IPS DF 6.9 (cell line): ENCODE measurements around the gene ACTR2.
A peak's percentile ranks its signal among the peaks of the same experiment; 100 is the strongest.
"Not testable (repeated sequence)": the region's sequence is repeated elsewhere in the genome, so short reads cannot be mapped to it uniquely, and the experiment has no call there.

ENCODE experiments used
- DNase-seq: peaks from one replicate; pipeline ENCODE4 v3.0.0-alpha.2; 2013; ENCODE audit warnings: low read depth, low spot score
- H3K27ac ChIP-seq: one replicate; pipeline ENCODE4 v1.5.1; 2013; ENCODE audit warnings: low read length, control low read depth
- H3K27me3 ChIP-seq: 2 replicates; pipeline ENCODE4 v1.6.1; 2013; ENCODE audit warnings: mild to moderate bottlenecking, low read length; ENCODE audit not compliant: control insufficient read depth, insufficient read depth
- H3K36me3 ChIP-seq: 2 replicates; pipeline ENCODE4 v1.6.1; 2013; ENCODE audit warnings: low read length; ENCODE audit not compliant: control insufficient read depth, insufficient read depth
- H3K4me1 ChIP-seq: 2 replicates; pipeline ENCODE4 v1.6.1; 2013; ENCODE audit warnings: low read length; ENCODE audit not compliant: control insufficient read depth, insufficient read depth
- H3K4me3 ChIP-seq: 2 replicates; pipeline ENCODE4 v1.5.1; 2013; ENCODE audit warnings: mild to moderate bottlenecking, low read length
- H3K9me3 ChIP-seq: 2 replicates; pipeline ENCODE4 v1.6.1; 2013; ENCODE audit warnings: low read length, inconsistent platforms; ENCODE audit not compliant: control insufficient read depth, insufficient read depth
- WGBS: extraction: QIAGEN DNeasy Blood & Tissue Kit; methylation state at CpG from one replicate; pipeline ENCODE4 v1.1.7; 2013; ENCODE audit warnings: mixed read lengths, missing lambda C conversion rate; ENCODE audit not compliant: insufficient read length, insufficient coverage; 5-methylcytosine and 5-hydroxymethylcytosine counted together

ACTR2 gene

GRCh38 chr2:65227456-65228262 is at the start of gene ACTR2:
ACTR2 (plus strand) TSS chr2:65227831; CDS start chr2:65227910, 79 bp downstream.
- Histone ChIP-seq H3K27ac (no peak within 1 kb of the TSS), H3K9me3 (no peaks in the 10 kb centered on the region), H3K4me1 (no peaks in the 10 kb centered on the region), H3K36me3 (no peaks in the 10 kb centered on the region), H3K27me3 (no peaks in the 10 kb centered on the region), H3K4me3 (peak within 1 kb of the TSS; percentile 90)
- peak; percentile 74 for DNase-seq
- no CpG with 5 or more reads among the region's 82 CpGs for WGBS

DNA sequence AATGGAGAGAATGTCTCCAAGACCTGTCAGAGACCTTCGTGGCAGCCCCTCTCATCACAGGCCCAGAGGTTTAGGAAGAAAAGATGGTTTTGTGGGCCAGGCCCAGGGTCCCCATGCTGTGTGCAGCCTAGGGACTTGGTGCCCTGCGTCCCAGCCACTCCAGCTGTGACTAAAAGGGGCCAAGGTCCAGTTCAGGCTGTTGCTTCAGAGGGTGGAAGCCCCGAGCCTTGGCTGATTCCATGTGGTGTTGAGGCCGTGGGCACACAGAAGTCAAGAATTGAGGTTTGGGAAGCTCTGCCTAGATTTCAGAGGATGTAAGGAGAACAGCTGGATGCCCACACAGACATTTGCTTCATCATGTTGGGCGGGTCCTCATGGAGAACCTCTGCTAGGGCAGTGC is 45.1 kb upstream of the ACTR2 start:
- H3K27me3 ChIP-seq = no peaks in the 10 kb centered on the region
- no peak for DNase-seq
- no CpG with 5 or more reads among the region's 5 CpGs for WGBS
- no peaks in the 10 kb centered on the region for H3K36me3 ChIP-seq
- H3K27ac ChIP-seq = no peak overlapping the region
- H3K9me3 ChIP-seq = no peaks in the 10 kb centered on the region
- peaks cover 1% of the 10 kb centered on the region for H3K4me1 ChIP-seq
- no peak overlapping the region for H3K4me3 ChIP-seq

- H3K4me3 ChIP-seq = not testable (repeated sequence)
Measured at GRCh38 chr2:65183406-65183805, 44.2 kb upstream of the ACTR2 start.

GRCh38 chr2:65185012-65185411 is 42.6 kb upstream of the ACTR2 start:
- Histone ChIP-seq H3K4me3 (no peak overlapping the region), H3K36me3 (no peaks in the 10 kb centered on the region), H3K27ac (no peak overlapping the region), H3K27me3 (no peaks in the 10 kb centered on the region), H3K4me1 (peaks cover 1% of the 10 kb centered on the region), H3K9me3 (no peaks in the 10 kb centered on the region)
- no CpG with 5 or more reads among the region's 3 CpGs for whole genome bisulfite sequencing
- DNase-seq = no peak

More at GRCh38 chr2:65183406-65183805, 44.2 kb upstream of the ACTR2 start:
- not testable (repeated sequence) for H3K9me3 ChIP-seq, H3K27me3 ChIP-seq, H3K27ac ChIP-seq, DNase-seq, H3K36me3 ChIP-seq, H3K4me1 ChIP-seq
- WGBS = no CpG with 5 or more reads among the region's 4 CpGs

DNA sequence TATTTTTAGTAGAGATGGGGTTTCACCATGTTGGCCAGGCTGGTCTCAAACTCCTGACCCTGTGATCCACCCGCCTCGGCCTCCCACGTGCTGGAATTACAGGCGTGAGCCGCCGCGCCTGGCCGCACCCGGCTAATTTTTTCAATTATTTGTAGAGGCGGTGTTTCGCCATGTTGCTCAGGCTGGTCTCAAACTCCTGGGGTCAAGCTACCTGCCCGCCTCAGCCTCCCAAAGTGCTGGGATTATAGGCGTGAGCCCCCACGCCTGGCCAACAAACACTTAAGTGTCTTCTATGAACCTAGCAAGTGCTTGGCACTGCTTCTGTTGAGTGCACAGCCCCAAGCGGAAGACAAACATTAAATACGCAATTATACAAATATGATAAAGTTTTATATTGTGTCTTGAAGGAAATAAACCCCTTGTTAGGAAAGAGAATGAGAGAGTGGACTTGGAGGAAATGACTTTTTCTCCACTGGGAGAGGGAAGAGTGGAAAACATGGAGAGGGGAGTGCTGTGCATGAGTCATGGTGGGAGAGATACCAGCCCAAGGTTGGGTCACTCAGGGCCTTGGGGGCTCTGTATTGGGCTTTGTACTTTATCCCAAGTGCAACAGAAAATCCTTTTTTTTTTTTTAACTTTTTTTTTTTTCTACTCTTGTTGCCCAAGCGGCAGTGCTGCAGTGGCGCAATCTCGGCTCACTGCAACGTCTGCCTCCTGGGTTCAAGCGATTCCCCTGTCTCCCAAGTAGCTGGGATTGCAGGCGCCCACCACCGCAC is 41.4 kb upstream of the ACTR2 start:
- H3K27ac ChIP-seq = no peak overlapping the region
- no peaks in the 10 kb centered on the region for H3K27me3 ChIP-seq
- DNase-seq = no peak
- WGBS = no CpG with 5 or more reads among the region's 23 CpGs
- H3K9me3 ChIP-seq = no peaks in the 10 kb centered on the region
- peaks cover 1% of the 10 kb centered on the region for H3K4me1 ChIP-seq
- no peak overlapping the region for H3K4me3 ChIP-seq
- no peaks in the 10 kb centered on the region for H3K36me3 ChIP-seq

GRCh38 chr2:65186872-65187851 is 40.5 kb upstream of the ACTR2 start:
- DNase-seq = peak; percentile 67
- Histone ChIP-seq H3K4me3 (no peak overlapping the region), H3K27me3 (no peaks in the 10 kb centered on the region), H3K27ac (no peak overlapping the region), H3K4me1 (peaks cover 1% of the 10 kb centered on the region), H3K36me3 (no peaks in the 10 kb centered on the region), H3K9me3 (no peaks in the 10 kb centered on the region)
- no CpG with 5 or more reads among the region's 19 CpGs for WGBS

- Histone ChIP-seq H3K4me3 (no peak overlapping the region), H3K27ac (no peak overlapping the region), H3K27me3 (no peaks in the 10 kb centered on the region), H3K4me1 (no peaks in the 10 kb centered on the region), H3K9me3 (no peaks in the 10 kb centered on the region), H3K36me3 (no peaks in the 10 kb centered on the region)
- DNase-seq = no peak
- no CpG with 5 or more reads among the region's 8 CpGs for WGBS
Measured at GRCh38 chr2:65193446-65193845, 34.2 kb upstream of the ACTR2 start.

- DNase-seq = no peak
- Histone ChIP-seq H3K27me3 (no peaks in the 10 kb centered on the region), H3K4me1 (no peaks in the 10 kb centered on the region), H3K27ac (no peak overlapping the region), H3K36me3 (no peaks in the 10 kb centered on the region), H3K9me3 (no peaks in the 10 kb centered on the region), H3K4me3 (no peak overlapping the region)
- no CpG with 5 or more reads among the region's 2 CpGs for WGBS
Measured at GRCh38 chr2:65198737-65199136, 28.9 kb upstream of the ACTR2 start.

DNA sequence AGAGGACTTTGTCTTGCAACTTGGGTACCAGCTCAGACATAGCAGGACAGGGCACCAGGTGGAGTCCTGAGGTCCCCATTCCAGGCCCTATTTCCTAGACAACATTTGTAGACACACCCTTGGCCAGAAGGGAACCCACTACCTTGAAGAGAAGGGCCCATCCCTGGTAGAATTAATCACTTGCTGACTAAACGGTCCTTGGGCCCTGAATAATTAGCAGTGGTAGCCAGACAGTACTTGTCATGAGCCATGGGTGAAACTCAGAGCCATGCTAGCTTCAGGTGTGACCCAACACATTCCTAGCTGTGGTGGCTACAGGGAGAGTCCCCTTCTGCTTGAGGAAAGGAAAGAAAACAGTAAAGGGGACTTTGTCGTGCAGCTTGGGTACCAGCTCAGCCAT is 28.5 kb upstream of the ACTR2 start:
- H3K27me3 ChIP-seq = no peaks in the 10 kb centered on the region
- H3K36me3 ChIP-seq = no peaks in the 10 kb centered on the region
- H3K4me3 ChIP-seq = no peak overlapping the region
- no peaks in the 10 kb centered on the region for H3K9me3 ChIP-seq
- WGBS = no CpG with 5 or more reads among the region's 2 CpGs
- no peak for DNase-seq
- H3K27ac ChIP-seq = no peak overlapping the region
- H3K4me1 ChIP-seq = no peaks in the 10 kb centered on the region

DNA sequence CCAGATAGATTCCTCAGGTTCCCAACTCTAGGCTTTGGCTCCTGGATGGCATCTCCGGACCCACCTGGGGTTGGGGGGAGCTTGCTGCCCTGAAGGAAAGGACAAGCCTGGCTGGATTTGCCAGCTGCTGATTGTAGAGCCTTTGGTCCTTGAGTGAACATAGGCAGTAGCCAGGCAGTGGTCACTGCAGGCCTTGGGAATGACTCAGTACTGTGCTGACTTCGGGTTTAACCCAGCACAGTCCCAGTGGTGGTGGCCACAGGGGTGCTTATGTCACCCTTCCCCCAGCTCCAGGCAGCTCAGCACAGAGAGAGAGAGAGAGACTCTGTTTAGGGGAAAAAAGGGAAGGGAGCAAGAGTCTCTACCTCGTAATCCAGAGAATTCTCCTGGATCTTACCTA is 27.7 kb upstream of the ACTR2 start:
- no peaks in the 10 kb centered on the region for H3K36me3 ChIP-seq
- H3K27ac ChIP-seq = no peak overlapping the region
- H3K9me3 ChIP-seq = no peaks in the 10 kb centered on the region
- H3K4me3 ChIP-seq = no peak overlapping the region
- DNase-seq = no peak
- H3K27me3 ChIP-seq = no peaks in the 10 kb centered on the region
- H3K4me1 ChIP-seq = no peaks in the 10 kb centered on the region
- WGBS = no CpG with 5 or more reads among the region's 3 CpGs
